RWPE2 (cell line): ENCODE measurements around the gene BCL2L1.

ENCODE experiments used
- ATAC-seq: fragments of 200-7000 bp; cut with Tn5 transposase; 3 replicates; pipeline ENCODE4 v1.9.1; 2021; ENCODE audit warnings: low read depth
- DNase-seq: peaks from one replicate; pipeline ENCODE4 v3.0.0-alpha.2; 2020; ENCODE audit warnings: low spot score
- H3K27ac ChIP-seq: fragments of 450-650 bp; 2 replicates; pipeline ENCODE4 v1.5.1; 2017; ENCODE audit warnings: mild to moderate bottlenecking; ENCODE audit not compliant: poor library complexity, severe bottlenecking
- H3K27me3 ChIP-seq: fragments of 250-450 bp; sonication (Bioruptor Pico); 2 replicates; pipeline ENCODE4 v1.5.1; 2021; ENCODE audit warnings: mild to moderate bottlenecking, moderate library complexity; ENCODE audit not compliant: insufficient read depth, poor library complexity, severe bottlenecking
- H3K36me3 ChIP-seq: fragments of 250-450 bp; sonication (Bioruptor Pico); 2 replicates; pipeline ENCODE4 v1.5.1; 2020; ENCODE audit warnings: low read depth, mild to moderate bottlenecking, moderate library complexity
- H3K4me1 ChIP-seq: fragments of 250-450 bp; sonication (Bioruptor Pico); 2 replicates; pipeline ENCODE4 v1.5.1; 2021; ENCODE audit warnings: mild to moderate bottlenecking, moderate library complexity; ENCODE audit not compliant: insufficient read depth, poor library complexity, severe bottlenecking
- H3K4me3 ChIP-seq: fragments of 250-450 bp; sonication (Bioruptor Pico); 2 replicates; pipeline ENCODE4 v1.5.1; 2021; ENCODE audit warnings: mild to moderate bottlenecking, moderate library complexity; ENCODE audit not compliant: severe bottlenecking
- H3K9me3 ChIP-seq: fragments of 250-450 bp; sonication (Bioruptor Pico); 2 replicates; pipeline ENCODE4 v1.5.1; 2021; ENCODE audit warnings: mild to moderate bottlenecking, moderate library complexity; ENCODE audit not compliant: severe bottlenecking
- CTCF ChIP-seq: fragments of 450-650 bp; IDR thresholded peaks from one replicate; pipeline ENCODE4 v1.5.1; 2017; ENCODE audit warnings: mild to moderate bottlenecking, moderate library complexity; ENCODE audit not compliant: poor library complexity, severe bottlenecking

BCL2L1 gene

GRCh38 chr20:31666258-31667042 is 56.2 kb downstream of the BCL2L1 start:
- peaks cover 10% of the 10 kb centered on the region for H3K4me1 ChIP-seq
- peak overlapping the region; percentile 47 for H3K27ac ChIP-seq
- no peaks in the 10 kb centered on the region for H3K27me3 ChIP-seq
- no peak for TF ChIP-seq CTCF
- no peak overlapping the region for H3K4me3 ChIP-seq
- H3K9me3 ChIP-seq = no peaks in the 10 kb centered on the region
- DNase-seq (no peak), ATAC-seq (no peak; the same call in 2 of the 3 replicates)
- peaks cover 81% of the 10 kb centered on the region for H3K36me3 ChIP-seq

- Histone ChIP-seq H3K4me3 (no peak overlapping the region), H3K9me3 (no peaks in the 10 kb centered on the region), H3K27ac (peak overlapping the region; percentile 47), H3K4me1 (peaks cover 10% of the 10 kb centered on the region), H3K27me3 (no peaks in the 10 kb centered on the region), H3K36me3 (peaks cover 75% of the 10 kb centered on the region)
- ATAC-seq (no peak), DNase-seq (peak; percentile 81)
- TF ChIP-seq CTCF = no peak
Observed at GRCh38 chr20:31665753-31666152, 56.9 kb downstream of the BCL2L1 start.

- peak overlapping the region; percentile 47 for H3K27ac ChIP-seq
Observed at GRCh38 chr20:31664696-31665354, 57.8 kb downstream of the BCL2L1 start.

GRCh38 chr20:31663838-31664695 is 58.6 kb downstream of the BCL2L1 start:
- no peaks in the 10 kb centered on the region for H3K27me3 ChIP-seq
- no peak overlapping the region for H3K4me3 ChIP-seq
- no peaks in the 10 kb centered on the region for H3K9me3 ChIP-seq
- ATAC-seq = no peak
- peak; percentile 73 for DNase-seq
- H3K4me1 ChIP-seq = peaks cover 10% of the 10 kb centered on the region
- TF ChIP-seq CTCF = no peak
- peaks cover 58% of the 10 kb centered on the region for H3K36me3 ChIP-seq
- H3K27ac ChIP-seq = peak overlapping the region; percentile 47

More at GRCh38 chr20:31664696-31665354, 57.8 kb downstream of the BCL2L1 start:
- no peak for TF ChIP-seq CTCF
- Histone ChIP-seq H3K4me3 (no peak overlapping the region), H3K9me3 (no peaks in the 10 kb centered on the region), H3K36me3 (peaks cover 65% of the 10 kb centered on the region), H3K27me3 (no peaks in the 10 kb centered on the region), H3K4me1 (peaks cover 10% of the 10 kb centered on the region)
- ATAC-seq (peak; percentile 4; the same call in 1 of the 3 replicates), DNase-seq (peak; percentile 71)
